Heart left ventricle (tissue), 16 donors: ENCODE data around the gene PRSS21. TPM values are rescaled to one million over a fixed set of nuclear protein-coding genes. Genes with fewer than 3 reads are reported as not detected.
A peak's percentile ranks its signal among the peaks of the same experiment; 100 is the strongest.

Experiments used
- ATAC-seq, 4 donors: fragments of 200-7000 bp; cut with Tn5 transposase; one replicate each; pipeline ENCODE4 v1.9.1; 2020 to 2022; ENCODE audit warnings: moderate library complexity in 4 of 4, mild to moderate bottlenecking in 3 of 4, moderate number of reproducible peaks in 1 of 4
- DNase-seq, 5 donors: peaks; one replicate each; pipeline ENCODE4 v3.0.0-alpha.2; 2020
- H3K27ac ChIP-seq, 12 donors: fragments of 200-600 bp; sonication (generic) in 4 of 12; one replicate each; pipeline versions ENCODE4 v1.5.0 to v1.8.0; 2016 to 2022; ENCODE audit warnings: mild to moderate bottlenecking in 2 of 12
- H3K27me3 ChIP-seq, 9 donors: fragments of 200-600 bp; sonication (generic) in 2 of 9; one replicate each; pipeline versions ENCODE4 v1.5.1 to v1.8.0; 2016 to 2022; ENCODE audit warnings: mild to moderate bottlenecking in 3 of 9
- H3K36me3 ChIP-seq, 9 donors: fragments of 200-600 bp; sonication (generic) in 2 of 9; one replicate each; pipeline versions ENCODE4 v1.5.0 to v1.8.0; 2018 to 2022; ENCODE audit warnings: mild to moderate bottlenecking in 2 of 9
- H3K4me1 ChIP-seq, 12 donors: fragments of 200-600 bp; sonication (generic) in 4 of 12; one replicate each; pipeline versions ENCODE4 v1.5.0 to v1.8.0; 2016 to 2022; ENCODE audit warnings: mild to moderate bottlenecking in 3 of 12
- H3K4me3 ChIP-seq, 12 donors: fragments of 200-600 bp; sonication (generic) in 4 of 12; one replicate each; pipeline versions ENCODE4 v1.5.0 to v1.8.0; 2017 to 2022; ENCODE audit warnings: mild to moderate bottlenecking in 9 of 12, moderate library complexity in 4 of 12
- H3K9me3 ChIP-seq, 12 donors: fragments of 200-600 bp; sonication (generic) in 4 of 12; one replicate each; pipeline versions ENCODE4 v1.5.0 to v1.8.0; 2016 to 2022; ENCODE audit warnings: mild to moderate bottlenecking in 1 of 12
- CTCF ChIP-seq, 12 donors: fragments of 200-600 bp; sonication (generic) in 4 of 12; IDR thresholded peaks; one replicate each; pipeline versions ENCODE4 v1.5.0 to v1.8.0; 2018 to 2022; ENCODE audit warnings: antibody characterized with exemption in 12 of 12, mild to moderate bottlenecking in 5 of 12
- POLR2A ChIP-seq, 2 donors: fragments of 450-650 bp; IDR thresholded peaks; one replicate each; pipeline ENCODE4 v1.6.1; 2017; ENCODE audit warnings: antibody characterized with exemption in 2 of 2, mild to moderate bottlenecking in 2 of 2, moderate library complexity in 2 of 2
- WGBS, 4 donors: extraction: QIAGEN DNeasy Blood & Tissue Kit in 2 of 4; methylation state at CpG; one replicate each; pipeline versions ENCODE4 v1.1.5 to v1.1.7; 2013 to 2018; 5-methylcytosine and 5-hydroxymethylcytosine counted together
- intact Hi-C, 10 donors: fragments of 100-400 bp; cut with DNase I; formaldehyde crosslinking; loops; one replicate each; pipeline versions ENCODE4 v1.11.1 to v1.14.2; 2022
- polyA plus RNA-seq, 2 donors: library from polyadenylated mRNA; stranded (reverse); fragments of 200-250 nt; gene quantifications; one replicate each; pipeline ENCODE4 v1.2.3, GENCODE V29; 2013
- total RNA-seq, 9 donors: library from RNA; depleted of rRNA in 2 of 9; stranded (reverse); fragments of >200 nt in 2 of 9; fragmentation: NEBNext Ultra II Directional in 3 of 9; extraction: Animal tissue kit (Norgen Biotek cat#: 25700) in 3 of 9; gene quantifications; one replicate each; pipeline versions ENCODE4 v1.1.0 to v1.2.4, GENCODE V29; 2016 to 2023
- donor health status: ischemic (EF 13 %, LVEDD 7.1; RV severe dilation, severe dysfunction).
- donor health status: healthy with polysubstance abuse.
- donor health status: DM: no; HTN: yes; CAD: no.
- donor health status: DM: no; HTN: no; CAD: no.
- donor health status: ischemic (EF 25% LVEDD 6.9; RV normal size, moderate dysfunction).
- donor health status: ischemic (EF 25% LVEDD 5.7; RV mildly dilated, moderate dysfunction).
- donor health status: healthy.
- donor health status: DM: yes; HTN: yes; CAD: no.
- donor health status: ischemic (EF 35%, LVEDD 5.7; RV mildly dilated, moderate dysfunction).
- donor health status: nonischemic (EF 11% LVEDD 7.7; RV severe dilation, severe dysfunction).
- donor health status: DM: yes; HTN: yes; CAD: no.
- donor health status: PGD.
- donor health status: ischemic (EF 29% LVEDD 5.4; RV normal size, mild dysfunction).
- donor health status: nonischemic (EF 23%, LVEDD 6.1; RV moderate dilation, normal function).

Gene PRSS21
- total and polyA plus RNA-seq, 11 donors: not detected

GRCh38 chr16:2792940-2793339 lies 24.1 kb upstream of the PRSS21 start:
- WGBS, 4 donors: 82 to 90% (median 88%) methylated on average over 10 of the region's 10 CpGs
- peaks cover 0 to 29% (median 0%) of the 10 kb centered on the region in 12 donors for H3K4me1 ChIP-seq
- ATAC-seq (no peak), DNase-seq (no peak)
- no peak overlapping the region for H3K27ac ChIP-seq
- peaks cover 2 to 48% (median 15%) of the 10 kb centered on the region in 9 donors for H3K27me3 ChIP-seq
- intact Hi-C loops: loop anchor here in 2 of 10 donors (10.0 kb wide), 1 partner anchor 62 kb away; the partner anchor contains the start of gene PRSS22 (in 2 of the 2)
- H3K36me3 ChIP-seq: no peaks in the 10 kb centered on the region
- TF ChIP-seq CTCF (IDR thresholded peaks at IDR 0.05) (no peak), POLR2A (IDR thresholded peaks at IDR 0.05) (no peak)
- no peaks in the 10 kb centered on the region for H3K9me3 ChIP-seq
- no peak overlapping the region for H3K4me3 ChIP-seq

- DNase-seq (peak in 1 of 5 donors; percentile 4), ATAC-seq (no peak)
- Histone ChIP-seq H3K36me3 (no peaks in the 10 kb centered on the region), H3K9me3 (no peaks in the 10 kb centered on the region), H3K27ac (no peak overlapping the region), H3K27me3 (peaks cover 0 to 45% (median 12%) of the 10 kb centered on the region in 9 donors), H3K4me1 (peaks cover 0 to 29% (median 0%) of the 10 kb centered on the region in 12 donors), H3K4me3 (no peak overlapping the region)
- 61 to 71% (median 66%) methylated on average over 7 of the region's 7 CpGs for WGBS, 4 donors
- intact Hi-C loops: loop anchor here in 2 of 10 donors (10.0 kb wide), 1 partner anchor 59 kb away; the partner anchor contains the start of gene PRSS22 (in 2 of the 2)
- TF ChIP-seq CTCF (IDR thresholded peaks at IDR 0.05) (no peak), POLR2A (IDR thresholded peaks at IDR 0.05) (no peak)
Measured at GRCh38 chr16:2795395-2796143, 21.5 kb upstream of the PRSS21 start.

DNA sequence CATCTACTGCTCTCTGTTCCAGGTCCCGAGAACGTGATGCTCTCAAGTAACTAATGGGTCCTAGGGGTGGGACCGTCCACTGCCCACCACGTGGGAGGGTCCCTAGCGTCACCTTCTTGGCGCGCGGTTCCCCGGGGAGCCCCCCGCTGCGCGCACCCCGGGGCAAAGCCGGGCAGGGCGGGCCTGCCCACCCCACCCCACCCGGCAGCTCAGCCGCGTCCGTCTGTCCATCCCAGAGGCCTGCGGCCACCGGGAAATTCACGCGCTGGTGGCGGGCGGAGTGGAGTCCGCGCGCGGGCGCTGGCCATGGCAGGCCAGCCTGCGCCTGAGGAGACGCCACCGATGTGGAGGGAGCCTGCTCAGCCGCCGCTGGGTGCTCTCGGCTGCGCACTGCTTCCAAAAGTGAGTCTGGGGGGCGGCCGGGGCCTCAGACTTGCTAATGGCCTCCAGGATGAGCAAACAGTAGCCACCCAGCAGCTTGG lies 18.3 kb upstream of the PRSS21 start:
- Histone ChIP-seq H3K36me3 (no peaks in the 10 kb centered on the region), H3K27me3 (peaks cover 0 to 32% (median 8%) of the 10 kb centered on the region in 9 donors), H3K4me1 (peaks cover 0 to 21% (median 0%) of the 10 kb centered on the region in 12 donors), H3K27ac (no peak overlapping the region), H3K4me3 (no peak overlapping the region), H3K9me3 (peaks cover 0 to 11% (median 3%) of the 10 kb centered on the region in 12 donors)
- intact Hi-C loops: loop anchor here in 2 of 10 donors (10.0 kb wide), 1 partner anchor 56 kb away; the partner anchor contains the start of gene PRSS22 (in 2 of the 2)
- no peak for TF ChIP-seq POLR2A (IDR thresholded peaks at IDR 0.05)
- TF ChIP-seq CTCF (IDR thresholded peaks at IDR 0.05): no peak
- no peak for DNase-seq
- 70 to 90% (median 84%) methylated on average over 2 to 39 of the region's 39 CpGs; no CpG with 5 or more reads in 1 of the 4 donors for WGBS, 4 donors
- ATAC-seq: no peak

DNA sequence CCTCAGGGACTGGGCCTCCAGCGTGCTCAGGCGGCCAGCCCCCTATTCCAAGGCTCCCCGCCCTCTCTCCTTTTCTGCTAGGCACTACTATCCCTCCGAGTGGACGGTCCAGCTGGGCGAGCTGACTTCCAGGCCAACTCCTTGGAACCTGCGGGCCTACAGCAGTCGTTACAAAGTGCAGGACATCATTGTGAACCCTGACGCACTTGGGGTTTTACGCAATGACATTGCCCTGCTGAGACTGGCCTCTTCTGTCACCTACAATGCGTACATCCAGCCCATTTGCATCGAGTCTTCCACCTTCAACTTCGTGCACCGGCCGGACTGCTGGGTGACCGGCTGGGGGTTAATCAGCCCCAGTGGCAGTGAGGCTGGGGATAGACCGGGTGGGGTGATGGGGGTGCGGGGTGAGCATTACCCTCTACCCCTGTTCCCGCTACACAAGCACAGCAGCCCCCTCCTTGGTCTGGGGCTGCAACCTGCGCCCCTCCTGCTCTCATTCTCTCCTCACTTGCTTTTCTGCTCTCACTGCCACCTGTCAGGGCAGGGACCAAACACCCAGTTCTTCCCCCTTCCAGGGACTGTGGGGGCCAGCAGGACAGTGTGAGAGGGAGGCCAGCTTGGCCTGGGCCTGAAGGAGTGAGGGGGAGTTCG lies 17.7 kb upstream of the PRSS21 start:
- H3K4me3 ChIP-seq: no peak overlapping the region
- ATAC-seq: no peak

More for the DNA sequence above, 17.7 kb upstream of the PRSS21 start:
- Histone ChIP-seq H3K36me3 (no peaks in the 10 kb centered on the region), H3K27ac (no peak overlapping the region), H3K4me1 (peaks cover 0 to 15% (median 0%) of the 10 kb centered on the region in 12 donors), H3K27me3 (peaks cover 0 to 30% (median 8%) of the 10 kb centered on the region in 9 donors), H3K9me3 (peaks cover 0 to 17% (median 8%) of the 10 kb centered on the region in 12 donors)
- intact Hi-C loops: loop anchor here in 2 of 10 donors (10.0 kb wide), 1 partner anchor 55 kb away; the partner anchor contains the start of gene PRSS22 (in 2 of the 2)
- 80 to 89% (median 85%) methylated on average over 16 to 21 of the region's 21 CpGs for WGBS, 4 donors
- no peak for DNase-seq
- TF ChIP-seq POLR2A (IDR thresholded peaks at IDR 0.05) (no peak), CTCF (IDR thresholded peaks at IDR 0.05) (no peak)
